ENCODE measurements around the gene FNDC3B. TPM values are rescaled to one million over a fixed set of nuclear protein-coding genes. Genes with fewer than 3 reads are reported as not detected.

The FNDC3B gene
- total RNA-seq, 4 donors from 2014 or later: 131 to 179 (median 170) TPM

DNA sequence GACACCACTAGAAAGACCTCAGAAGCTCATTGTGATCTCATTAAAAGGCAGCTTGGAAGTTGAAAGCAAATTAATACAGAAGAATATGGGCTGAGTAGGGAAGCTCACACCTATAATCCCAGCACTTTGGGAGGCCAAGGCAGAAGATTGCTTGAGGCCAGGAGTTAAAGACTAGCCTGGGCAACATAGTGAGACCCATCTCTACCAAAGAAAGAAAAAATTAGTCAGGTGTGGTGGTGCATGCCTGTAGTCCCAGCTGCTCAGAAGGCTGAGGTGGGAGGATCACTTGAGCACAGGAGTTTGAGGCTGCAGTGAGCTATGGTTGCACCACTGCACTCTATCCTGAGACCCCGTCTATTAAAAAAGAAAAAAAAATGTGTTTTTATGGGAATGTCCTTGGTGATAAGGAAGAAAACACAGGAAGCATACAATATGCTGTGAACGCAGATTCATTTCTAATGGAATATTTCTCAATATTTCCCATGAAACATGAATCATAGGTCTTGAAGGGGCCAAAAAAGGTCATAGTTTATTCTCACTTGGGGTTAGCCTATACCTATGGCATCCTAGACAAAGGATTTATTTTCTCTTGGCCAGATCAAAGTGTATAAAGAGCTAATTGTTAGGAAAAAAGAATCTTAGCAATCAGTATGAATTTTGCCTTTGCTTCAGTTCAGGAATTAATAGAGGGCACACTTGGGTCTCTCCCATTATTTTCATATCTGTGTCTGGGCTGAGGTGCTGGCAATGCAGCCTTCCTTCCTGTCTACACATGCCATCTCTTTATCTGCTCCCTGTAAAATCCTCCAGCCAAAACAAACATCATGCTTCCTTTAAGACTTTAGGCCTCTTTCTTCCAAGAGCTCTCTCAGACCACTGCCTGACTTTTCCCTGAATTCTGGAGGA, 98.2 kb downstream of the FNDC3B start:
- TF ChIP-seq CTCF (IDR thresholded peaks at IDR 0.05; ENCODE audit: low read depth): no peak

- no peak for TF ChIP-seq CTCF (IDR thresholded peaks at IDR 0.05; ENCODE audit: low read depth)
Measured at GRCh38 chr3:172138193-172138537, 98.8 kb downstream of the FNDC3B start.

- no peak for TF ChIP-seq CTCF (IDR thresholded peaks at IDR 0.05; ENCODE audit: low read depth)
Measured at GRCh38 chr3:172138792-172139507, 99.6 kb downstream of the FNDC3B start.

DNA sequence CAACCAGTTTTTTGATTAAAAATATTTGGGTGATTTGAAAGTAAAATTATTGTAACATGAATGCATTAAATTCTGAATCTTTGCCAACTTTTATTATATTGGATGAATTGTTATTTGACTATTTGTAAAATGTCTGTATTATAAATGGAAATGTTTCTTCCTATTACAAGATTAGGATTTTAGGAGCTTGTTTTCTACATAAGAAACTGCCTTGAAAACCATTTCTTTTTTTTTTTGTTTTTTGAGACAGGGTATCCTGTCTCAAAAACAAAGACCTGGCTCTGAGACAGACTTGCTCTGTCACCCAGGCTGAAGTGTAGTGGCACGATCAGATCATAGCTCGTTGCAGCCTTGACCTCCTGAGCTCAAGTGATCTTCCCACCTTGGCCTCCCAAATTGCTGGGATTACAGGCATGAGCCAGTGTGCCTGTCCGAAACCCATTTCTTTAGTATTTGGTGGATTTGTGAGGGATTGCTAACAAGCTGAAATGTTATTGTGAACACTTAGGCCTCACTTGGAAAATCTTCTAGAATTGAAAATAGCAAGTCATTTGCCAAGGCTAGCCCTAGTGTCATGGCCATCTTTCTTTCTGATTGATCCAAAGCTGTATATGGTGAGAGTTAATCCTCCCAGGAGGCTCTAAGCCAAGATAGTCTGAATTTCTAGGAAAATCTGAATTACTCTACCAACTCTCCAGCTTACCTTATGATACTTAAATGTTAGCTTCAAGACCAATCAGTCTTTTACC, 100.3 kb downstream of the FNDC3B start:
- TF ChIP-seq CTCF (IDR thresholded peaks at IDR 0.05; ENCODE audit: low read depth): no peak

- no peak for TF ChIP-seq CTCF (IDR thresholded peaks at IDR 0.05; ENCODE audit: low read depth)
Measured at GRCh38 chr3:172140499-172141391, 101.4 kb downstream of the FNDC3B start.

- TF ChIP-seq CTCF (IDR thresholded peaks at IDR 0.05; ENCODE audit: low read depth): no peak
Measured at GRCh38 chr3:172142051-172142863, 102.9 kb downstream of the FNDC3B start.
